Measurements from ENCODE around the gene GARIN3.
"Not testable (repeated sequence)": the region's sequence is repeated elsewhere in the genome, so short reads cannot be mapped to it uniquely, and the experiment has no call there.

GARIN3 gene

DNA sequence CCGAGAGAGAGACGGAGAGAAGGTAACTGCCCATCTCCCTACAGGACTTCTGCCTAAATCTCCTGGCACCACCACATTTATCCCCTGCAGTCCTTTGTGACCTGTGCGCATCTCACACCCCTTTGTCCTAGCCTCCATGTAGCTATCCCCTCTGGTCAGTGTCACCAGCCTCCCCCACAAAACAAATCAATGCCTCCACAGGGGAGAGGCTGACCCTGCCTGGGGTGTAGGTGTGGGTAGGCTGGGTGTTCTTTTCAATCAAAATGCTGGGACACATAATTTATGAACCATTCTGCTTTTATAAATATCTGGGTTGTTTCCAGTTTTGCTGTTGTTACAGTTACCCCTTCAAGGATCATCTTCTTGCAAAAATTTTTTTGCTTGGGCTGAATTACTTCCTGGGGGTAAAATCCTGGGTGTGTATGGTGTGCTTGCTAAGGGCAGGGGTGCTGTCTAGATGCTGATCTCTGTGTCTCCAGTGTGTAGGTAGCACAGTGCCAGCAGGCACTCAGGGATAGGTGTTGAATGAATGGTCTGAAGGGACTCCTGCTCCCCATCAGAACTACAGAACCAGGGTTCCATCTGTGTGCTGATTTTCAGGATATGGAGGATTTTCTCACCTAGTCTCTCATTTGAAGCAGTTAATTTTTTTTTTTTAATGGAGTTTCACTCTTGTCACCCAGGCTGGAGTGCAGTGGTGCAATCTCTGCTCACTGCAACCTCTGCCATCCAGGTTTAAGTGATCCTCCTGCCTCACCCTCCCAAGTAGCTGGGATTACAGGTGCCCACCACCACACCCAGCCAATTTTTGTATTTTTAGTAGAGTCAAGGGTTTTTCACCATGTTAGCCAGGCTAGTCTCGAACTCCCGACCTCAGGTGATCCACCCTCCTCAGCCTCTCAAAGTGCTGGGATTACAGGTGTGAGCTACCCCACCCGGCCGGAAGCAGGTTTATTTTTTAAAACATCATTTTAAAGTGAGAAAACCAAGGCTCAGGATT is at the start of gene GARIN3:
Gene GARIN3 (minus strand): TSS at position 51 of the 1,000 bp plus-strand sequence. CDS start 96 bp downstream, outside the sequence.
- no peak for DNase-seq (ENCODE audit: low read depth in 2 of 2)

DNA sequence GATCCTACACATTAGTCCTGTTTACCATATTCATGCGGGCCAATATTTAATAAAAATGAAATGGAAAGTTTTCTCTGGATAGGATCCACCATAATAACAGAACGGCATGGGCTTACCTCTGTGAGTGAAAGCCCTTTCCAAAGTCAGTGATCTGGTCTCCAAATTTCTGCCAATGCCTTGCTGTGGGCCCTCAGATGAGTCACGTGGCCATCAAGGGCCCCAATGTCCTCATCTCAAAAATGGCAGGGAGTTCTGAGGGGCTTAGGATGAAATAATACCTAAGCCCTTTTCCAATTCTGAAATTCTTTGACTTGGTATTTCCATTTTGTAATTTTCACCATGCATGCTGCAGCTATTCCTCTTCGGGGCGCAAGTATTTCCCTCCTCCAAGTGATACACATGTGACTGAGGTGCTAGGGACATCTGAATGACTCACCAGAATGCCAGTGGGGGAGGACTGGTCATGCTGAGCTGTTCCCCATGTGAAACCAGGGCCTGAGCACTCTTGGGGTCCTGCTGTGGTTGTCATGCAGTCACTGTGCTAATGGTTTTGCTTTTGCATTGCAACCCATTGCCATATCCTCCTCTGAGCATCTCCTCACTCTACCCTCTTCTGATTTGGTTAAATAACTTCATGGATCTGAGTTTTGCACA is 49.6 kb upstream of the GARIN3 start:
- no peak for DNase-seq (ENCODE audit: low read depth in 2 of 2)

DNA sequence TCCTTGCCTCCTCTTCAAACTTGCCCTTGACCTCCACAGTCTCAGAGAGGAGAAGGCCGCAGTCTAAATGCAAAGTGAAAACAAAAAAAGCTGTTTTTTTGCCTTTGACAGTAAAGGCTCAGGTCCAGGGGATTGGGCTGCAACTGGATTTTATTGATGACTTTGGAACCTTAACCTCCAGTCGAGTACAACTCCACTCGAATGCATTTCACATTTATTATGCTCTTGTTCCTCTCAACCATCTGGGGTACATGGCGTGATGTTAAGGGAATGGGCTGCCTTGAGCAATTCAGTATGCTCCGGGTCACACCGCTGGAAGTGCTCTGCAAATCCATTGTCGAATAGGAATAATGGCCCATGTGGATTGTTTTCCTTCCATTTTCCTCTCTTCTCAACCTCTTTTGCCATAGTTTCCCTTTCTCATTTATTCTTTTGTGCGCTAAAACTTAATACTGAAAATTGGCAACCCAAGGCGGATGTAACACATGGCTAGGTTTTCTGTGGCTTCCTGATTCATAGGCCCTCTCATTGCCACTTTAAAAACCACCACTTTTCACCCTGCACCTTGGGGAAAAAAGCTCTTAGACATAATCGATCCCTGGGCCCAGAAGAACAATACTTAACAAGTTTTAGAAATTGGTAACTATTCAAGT is 48.9 kb upstream of the GARIN3 start:
- no peak for DNase-seq (ENCODE audit: low read depth in 2 of 2)

DNA sequence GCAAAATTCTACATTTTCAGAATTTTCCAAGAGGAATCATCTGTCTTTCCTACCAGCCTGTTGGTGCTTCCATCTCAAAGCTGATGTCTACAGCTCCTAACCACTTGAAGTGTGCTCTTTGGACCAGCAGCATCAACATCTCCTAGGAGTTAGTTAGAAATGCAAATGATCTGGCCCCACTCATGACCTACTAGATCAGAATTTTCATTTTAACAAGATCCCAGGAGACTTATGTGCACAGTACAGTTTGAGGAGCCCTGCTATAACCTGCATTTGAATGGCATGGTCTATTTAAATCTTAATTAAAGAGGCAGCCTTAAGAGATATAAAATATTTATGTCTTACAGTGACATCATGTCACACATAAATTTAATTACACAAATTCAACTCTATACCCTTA is 48.4 kb upstream of the GARIN3 start:
- no peak for DNase-seq (ENCODE audit: low read depth in 2 of 2)

DNA sequence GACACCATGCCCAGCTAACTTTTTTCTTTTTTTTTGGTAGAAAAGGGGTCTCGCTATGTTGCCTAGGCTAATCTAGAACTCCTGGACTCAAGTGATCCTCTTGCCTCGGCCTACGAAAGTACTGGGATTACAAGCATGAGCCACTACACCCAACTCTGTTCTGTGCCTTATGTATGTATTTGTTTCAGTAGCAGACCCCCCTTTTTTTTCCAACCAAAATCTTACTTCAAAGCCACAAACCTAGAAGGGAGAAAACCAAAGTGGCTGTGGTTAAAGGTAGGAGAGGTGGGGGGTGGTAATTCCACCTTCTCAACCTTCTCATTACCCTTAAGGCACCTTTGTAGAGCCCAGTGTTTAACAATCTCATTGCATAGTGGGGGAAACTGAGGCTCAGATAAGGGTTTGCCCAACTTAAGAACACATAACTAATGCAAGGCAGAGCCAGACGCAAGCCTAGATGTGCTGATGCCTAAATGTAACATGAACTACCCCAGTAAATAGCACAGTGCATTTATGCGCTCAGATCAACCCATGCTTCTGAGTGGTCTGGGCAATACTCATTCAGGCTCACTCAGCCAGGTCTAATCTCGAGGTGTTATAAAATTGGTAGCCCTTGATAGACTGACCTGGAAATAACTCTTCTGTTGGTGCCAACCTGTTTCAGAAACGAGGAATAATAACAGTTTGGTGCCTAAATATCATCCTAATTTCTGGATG is 47.6 kb upstream of the GARIN3 start:
- no peak for DNase-seq (ENCODE audit: low read depth in 2 of 2)

DNA sequence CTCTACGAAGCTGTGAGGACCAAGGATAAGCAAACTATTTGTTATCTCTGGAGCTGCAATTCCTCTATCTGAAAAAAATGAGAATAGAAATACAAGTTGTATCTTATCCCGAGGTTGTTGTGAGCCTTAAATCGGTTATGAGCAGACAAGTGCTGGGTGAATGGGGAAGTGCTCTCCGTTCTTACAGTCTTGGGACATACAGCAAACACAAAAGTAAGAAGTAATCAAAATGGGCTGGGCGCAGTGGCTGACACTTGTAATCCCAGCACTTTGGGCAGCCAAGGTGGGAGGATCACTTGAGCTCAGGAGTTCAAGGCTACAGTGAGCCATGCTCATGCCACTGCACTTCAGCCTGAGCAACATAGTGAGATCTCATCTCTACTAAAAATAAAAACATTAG is 46.2 kb upstream of the GARIN3 start:
- DNase-seq (ENCODE audit: low read depth in 2 of 2): no peak

DNA sequence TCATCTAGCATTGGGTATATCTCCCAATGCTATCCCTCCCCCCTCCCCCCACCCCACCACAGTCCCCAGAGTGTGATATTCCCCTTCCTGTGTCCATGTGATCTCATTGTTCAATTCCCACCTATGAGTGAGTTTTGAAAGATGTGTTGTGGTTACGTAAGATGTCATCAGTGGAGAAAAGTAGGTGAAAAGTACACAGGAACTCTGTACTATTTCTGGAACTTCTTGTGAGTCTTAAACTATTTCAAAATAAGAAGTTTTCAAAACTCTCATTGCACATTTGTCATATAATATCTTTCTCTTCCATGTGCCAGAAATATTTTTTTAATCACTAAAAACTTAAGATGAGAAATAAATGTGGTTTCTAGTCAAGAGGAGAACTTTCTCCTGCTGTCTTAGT is 44.6 kb upstream of the GARIN3 start:
- DNase-seq (ENCODE audit: low read depth in 2 of 2): not testable (repeated sequence)

DNA sequence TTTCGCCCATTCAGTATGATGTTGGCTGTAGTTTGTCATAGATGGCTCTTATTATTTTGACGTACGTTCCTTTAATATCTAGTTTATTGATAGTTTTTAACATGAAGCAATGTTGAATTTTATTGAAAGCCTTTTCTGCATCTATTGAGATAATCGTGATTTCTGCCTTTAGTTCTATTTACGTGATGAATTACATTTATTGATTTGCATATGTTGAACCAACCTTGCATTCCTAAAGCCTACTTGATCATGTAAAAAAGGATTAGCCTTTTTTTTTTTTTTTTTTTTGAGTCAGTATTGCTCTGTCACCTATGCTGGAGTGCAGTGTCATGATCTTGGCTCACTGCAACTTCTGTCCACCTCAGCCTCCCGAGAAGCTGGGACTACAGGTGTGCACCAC is 39.6 kb upstream of the GARIN3 start:
- DNase-seq (ENCODE audit: low read depth in 2 of 2): no peak

DNA sequence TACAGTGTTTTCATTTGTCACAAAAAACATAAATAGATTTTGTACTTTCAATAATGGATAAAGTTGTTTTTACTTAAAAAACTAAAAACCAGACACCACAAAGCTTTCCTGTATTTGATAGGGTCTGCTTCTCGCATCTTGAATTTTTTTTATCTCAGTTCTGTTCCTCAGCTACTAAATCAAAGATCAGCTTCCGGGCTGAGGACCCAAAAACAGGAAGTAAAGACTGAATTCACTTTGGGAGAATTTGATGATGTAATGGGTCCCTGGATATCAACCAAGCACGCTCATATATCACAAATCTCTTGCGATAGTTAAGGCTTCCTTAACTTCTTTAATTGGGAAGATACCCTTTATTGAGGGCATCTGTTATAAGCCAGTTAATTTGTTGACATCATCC is 38.7 kb upstream of the GARIN3 start:
- no peak for DNase-seq (ENCODE audit: low read depth in 2 of 2)

DNA sequence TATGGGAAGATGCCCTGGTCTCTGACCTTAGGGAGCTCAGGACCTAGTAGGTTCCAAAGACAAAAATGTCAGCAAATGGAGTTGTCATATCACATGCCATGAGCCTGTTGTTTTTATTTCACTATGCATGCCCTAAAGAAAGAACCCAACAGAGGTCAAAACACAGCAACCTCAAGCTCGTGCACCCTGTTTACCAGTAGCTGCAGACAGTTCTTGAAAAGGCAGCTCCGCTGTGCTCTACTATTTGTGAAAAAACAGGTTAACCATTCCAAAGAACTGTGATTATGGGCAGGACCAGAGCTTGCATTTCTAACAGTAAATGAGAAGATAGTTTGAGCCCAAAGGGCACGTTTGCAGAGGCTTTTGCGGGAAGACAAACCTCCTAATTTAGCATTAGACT is 37.4 kb upstream of the GARIN3 start:
- no peak for DNase-seq (ENCODE audit: low read depth in 2 of 2)

DNA sequence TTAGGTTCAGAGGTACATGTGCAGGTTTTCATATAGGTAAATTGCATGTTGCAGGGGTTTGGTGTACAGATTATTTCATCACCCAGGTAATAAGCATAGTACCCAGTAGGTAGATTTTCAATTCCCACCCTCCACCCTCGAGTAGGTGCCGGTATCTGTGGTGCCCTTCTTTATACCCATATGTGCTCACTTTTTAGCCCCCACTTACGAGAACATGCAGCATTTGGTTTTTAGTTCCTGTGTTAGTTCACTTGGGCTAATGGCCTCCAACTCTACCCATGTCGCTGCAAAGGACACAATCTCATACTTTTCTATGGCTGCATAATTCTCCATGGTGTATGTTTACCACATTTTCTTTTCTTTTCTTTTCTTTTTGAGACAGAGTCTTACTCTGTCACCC is 35.8 kb upstream of the GARIN3 start:
- no peak for DNase-seq (ENCODE audit: low read depth in 2 of 2)

DNA sequence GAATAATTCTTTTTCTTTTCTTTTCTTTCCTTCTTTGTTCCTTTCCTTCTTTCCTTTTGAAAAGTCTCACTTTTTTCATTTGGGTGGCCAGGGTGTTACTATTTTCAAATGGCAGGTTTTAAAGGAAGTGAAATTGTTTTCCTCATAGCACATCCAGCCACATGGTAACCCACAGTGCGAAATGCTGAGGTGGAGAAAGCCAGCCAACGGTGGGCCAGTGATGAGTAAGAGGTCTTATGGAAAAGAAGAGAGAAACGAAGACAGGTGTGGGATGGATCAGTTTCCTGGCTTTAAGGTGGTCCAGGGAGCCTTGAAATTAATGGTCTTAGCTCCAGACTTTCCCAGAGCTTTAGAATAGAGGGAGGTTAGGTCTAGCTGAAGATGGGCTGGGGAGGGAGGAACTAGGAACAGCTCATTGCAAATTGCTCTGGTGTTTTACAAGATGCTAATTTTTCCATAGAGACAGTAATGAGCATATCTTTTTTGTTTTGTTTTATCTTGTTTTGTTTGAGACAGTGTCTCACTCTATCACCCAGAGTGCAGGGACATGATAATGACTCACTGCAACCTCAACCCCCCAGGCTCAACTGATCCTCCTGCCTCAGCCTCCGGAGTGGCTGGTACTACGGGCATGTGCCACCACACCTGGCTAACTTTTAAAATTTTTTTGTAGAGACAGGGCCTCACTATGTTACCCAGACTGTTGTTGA is 32.4 kb upstream of the GARIN3 start:
- DNase-seq (ENCODE audit: low read depth in 2 of 2): no peak

DNA sequence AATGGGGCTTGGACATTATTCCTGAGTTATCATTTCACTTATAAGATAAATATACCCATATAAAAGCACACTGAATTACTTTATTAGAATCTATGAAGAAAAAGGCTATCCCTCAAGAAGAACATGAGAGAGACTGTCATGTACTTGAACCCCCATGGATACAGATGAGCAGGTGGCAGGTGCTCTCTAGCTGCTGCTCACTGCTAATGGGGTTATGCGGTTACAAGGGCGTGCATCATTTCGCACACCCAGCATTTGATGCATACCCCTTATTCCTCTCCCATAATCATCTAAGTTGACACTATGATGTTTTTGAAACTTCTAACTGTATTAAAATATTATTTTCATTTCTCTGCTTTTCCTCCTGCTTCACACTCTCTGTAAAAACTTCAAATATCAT is 31.0 kb upstream of the GARIN3 start:
- DNase-seq (ENCODE audit: low read depth in 2 of 2): no peak

DNA sequence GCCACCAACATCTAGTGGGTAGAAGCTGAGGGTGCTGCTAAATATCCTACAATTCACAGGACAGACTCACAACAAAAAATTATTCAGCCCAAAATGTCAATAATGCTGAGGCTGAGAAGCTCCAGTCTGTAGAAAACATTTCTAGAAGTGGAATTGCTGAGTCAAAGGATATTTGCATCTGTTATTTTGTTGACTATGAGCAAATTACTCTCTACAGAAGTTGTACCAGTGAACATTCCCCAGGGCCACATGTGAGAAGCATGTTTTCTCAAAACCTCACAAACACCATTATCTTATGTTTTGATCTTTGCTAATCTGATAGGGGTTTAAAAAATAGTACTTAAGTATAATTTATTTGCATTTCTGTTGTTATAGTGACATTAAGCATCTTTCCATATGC is 30.0 kb upstream of the GARIN3 start:
- DNase-seq (ENCODE audit: low read depth in 2 of 2): no peak

DNA sequence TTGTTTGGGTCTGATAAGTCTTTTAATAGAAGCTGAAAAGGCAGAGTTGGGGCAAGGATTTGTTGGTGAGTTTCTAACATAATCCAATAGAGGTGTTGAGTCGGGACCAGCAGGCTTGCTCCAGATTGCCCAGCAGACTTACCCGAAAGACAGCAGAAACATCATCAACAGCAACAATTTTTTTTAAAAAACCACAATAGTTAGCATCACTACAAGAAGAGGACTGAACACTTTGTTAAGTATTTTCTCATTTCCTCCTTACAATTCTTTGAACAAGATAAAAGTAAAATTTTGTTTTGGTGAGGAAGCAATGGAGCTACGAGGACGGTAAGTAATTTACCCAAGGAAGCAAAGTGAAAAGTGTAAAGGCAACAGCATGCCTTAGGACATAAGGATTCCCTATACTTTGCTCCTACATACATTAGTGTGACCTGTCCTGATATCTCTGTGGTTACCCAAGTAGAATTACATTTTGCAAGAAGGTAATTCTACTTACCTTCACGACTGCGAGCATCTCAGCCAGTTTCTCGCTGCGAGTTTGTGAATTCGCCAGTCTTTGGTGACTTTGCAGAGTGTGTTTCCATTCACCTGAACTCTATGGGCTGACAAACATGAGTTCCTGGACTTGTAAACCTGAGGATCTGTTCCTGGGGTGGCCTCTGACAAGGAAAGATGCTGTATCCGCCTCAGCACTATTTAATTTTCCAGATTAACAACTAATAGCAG is 27.8 kb upstream of the GARIN3 start:
- no peak for DNase-seq (ENCODE audit: low read depth in 2 of 2)

DNA sequence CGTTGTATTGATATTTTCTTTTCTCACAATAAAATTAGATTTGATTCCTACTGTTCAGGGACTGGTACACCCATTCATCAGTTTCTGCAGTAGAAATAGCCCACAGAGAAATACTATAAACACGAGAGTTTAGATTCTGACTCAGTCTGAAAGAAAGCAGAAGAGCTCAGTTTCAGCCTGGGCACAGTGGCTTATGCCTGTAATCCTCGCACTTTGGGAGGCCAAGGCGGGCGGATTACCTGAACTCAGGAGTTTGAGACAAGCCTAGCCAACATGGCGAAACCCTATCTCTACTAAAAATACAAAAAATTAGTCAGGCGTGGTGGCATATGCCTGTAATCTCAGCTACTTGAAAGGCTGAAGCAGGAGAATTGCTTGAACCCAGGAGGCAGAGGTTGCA is 23.2 kb upstream of the GARIN3 start:
- DNase-seq (ENCODE audit: low read depth in 2 of 2): peak in 1 of 2 experiments; percentile 57

DNA sequence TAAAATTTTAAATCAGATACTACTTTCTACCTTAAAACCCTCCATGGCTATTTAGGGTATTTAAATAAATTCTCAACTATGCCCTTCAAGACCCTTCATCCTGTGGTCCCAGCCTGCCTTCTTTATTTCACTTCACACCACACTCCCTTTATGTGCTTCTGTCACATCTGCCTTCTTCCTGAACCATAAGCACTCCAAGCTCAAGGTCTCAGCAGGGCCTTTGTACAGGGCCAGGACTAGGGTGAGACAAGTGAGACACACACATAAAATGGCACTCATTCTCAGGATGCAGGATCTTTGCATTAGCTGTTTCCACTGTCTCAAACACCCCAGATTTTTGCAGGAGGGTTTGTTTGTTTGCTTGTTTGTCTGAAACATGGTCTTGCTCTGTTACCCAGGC is 22.2 kb upstream of the GARIN3 start:
- no peak for DNase-seq (ENCODE audit: low read depth in 2 of 2)

DNA sequence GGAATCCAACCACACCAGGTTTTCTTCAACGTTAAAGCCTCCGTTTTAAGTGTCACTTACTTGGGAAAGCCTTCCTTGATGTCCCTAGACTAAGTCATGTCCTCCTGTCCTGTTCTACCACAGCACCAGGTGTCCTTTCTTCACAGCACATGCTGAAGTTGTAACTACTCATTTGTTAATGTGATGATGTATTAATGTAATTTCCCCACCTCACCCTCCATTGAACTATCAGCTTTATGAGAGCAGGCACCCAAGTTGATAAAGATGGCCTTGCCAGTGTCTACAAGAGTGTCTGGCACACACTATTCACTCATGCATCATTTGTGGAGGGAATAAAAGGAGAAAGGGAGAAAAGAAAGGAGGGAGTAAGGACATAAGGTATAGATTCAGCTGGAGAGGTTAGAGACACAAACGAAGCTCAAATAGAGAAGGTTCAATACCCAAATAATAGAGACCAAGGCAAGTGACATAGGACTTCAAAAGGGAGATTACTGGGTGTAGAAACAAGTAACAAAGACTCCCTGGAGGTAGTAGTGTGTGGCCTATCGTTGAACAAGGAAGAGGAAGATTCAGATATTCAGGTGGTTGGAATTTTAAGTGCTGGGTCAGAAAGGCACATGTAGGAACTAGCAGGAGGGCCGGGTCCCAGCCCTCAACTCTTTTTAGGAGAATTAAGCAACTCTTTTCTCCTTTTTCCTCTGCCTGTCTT is 21.1 kb upstream of the GARIN3 start:
- no peak for DNase-seq (ENCODE audit: low read depth in 2 of 2)

DNA sequence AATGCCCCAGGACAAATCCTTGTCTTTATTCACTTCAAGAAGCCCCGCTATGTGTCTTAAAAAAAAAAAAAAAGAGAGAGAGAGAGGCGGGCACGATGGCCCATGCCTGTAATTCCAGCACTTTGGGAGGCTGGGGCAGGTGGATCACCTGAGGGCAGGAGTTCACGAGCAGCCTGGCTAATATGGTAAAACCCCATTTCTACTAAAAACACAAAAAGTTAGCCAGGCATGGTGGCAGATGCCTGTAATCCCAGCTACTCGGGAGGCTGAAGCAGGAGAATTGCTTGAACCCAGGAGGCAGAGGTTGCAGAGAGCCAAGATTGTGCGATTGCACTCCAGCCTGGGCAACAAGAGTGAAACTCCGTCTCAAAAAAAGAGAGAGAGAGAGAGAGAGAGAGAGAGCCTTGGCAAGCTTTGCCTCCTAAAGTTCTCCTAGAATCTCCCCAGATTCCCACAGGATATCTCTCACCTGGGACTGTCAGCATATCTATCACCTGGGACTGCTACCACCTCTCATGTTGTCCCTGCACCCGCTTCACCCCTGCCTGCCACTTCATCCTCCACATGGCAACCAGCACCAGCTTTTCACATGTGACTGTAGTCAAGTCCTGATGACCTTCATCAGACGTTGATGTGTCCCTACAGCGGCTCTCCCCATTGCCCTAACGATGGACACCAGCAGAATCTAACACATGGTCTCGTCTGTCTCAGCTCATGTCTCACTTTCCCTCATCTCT is 20.4 kb upstream of the GARIN3 start:
- DNase-seq (ENCODE audit: low read depth in 2 of 2): no peak

Measured in stimulated activated CD4-positive, alpha-beta T cell treated with anti-CD3 and anti-CD28 coated beads, Interleukin-12 subunit alpha, Interleukin-12 subunit beta, amount 100 ng/mL, for 24 hours (primary cell).